HEK293 (cell line): ENCODE data around the gene PUM2.

ENCODE experiments used
- CTCF ChIA-PET: fragments of 350-600 bp; formaldehyde crosslinking; extraction: SDS; loops from one replicate; lab custom pipeline; 2021; ENCODE audit warnings: antibody characterized with exemption; lab: Yijun Ruan, JAX
- POLR2A ChIA-PET: fragments of 300-600 bp; formaldehyde crosslinking; extraction: SDS; loops from one replicate; lab custom pipeline; 2020; ENCODE audit warnings: antibody characterized with exemption, inconsistent platforms; lab: Yijun Ruan, JAX
- H3K27ac ChIP-seq: fragments of 200-500 bp; sonication (Bioruptor generic); 2 replicates; pipeline ENCODE4 v1.5.1; 2014; ENCODE audit warnings: low read depth, low read length, control low read depth, inconsistent platforms; ENCODE audit errors: extremely low read depth
- H3K36me3 ChIP-seq, 2 experiments: fragments of 200-500 bp in 1 of 2; sonication (Bioruptor generic) in 1 of 2; 1 replicate in 1 of 2; 2 replicates in 1 of 2; pipeline ENCODE4 v1.5.1; 2014 to 2017; ENCODE audit warnings: inconsistent platforms in 2 of 2, low read length in 2 of 2; ENCODE audit not compliant: control insufficient read depth in 2 of 2, insufficient read depth in 1 of 2
- H3K4me1 ChIP-seq: fragments of 200-500 bp; sonication (Bioruptor generic); 2 replicates; pipeline ENCODE4 v1.5.1; 2014; ENCODE audit warnings: mild to moderate bottlenecking, low read length, inconsistent platforms; ENCODE audit not compliant: control insufficient read depth, insufficient read depth
- H3K4me3 ChIP-seq: 2 replicates; pipeline ENCODE4 v1.5.1; 2011; ENCODE audit warnings: low read depth, mild to moderate bottlenecking, control low read depth, low read length, moderate library complexity
- H3K9me3 ChIP-seq: fragments of 200-500 bp; sonication (Bioruptor generic); 2 replicates; pipeline ENCODE4 v1.5.1; 2014; ENCODE audit warnings: low read depth, low read length, inconsistent platforms; ENCODE audit not compliant: control insufficient read depth, insufficient read depth
- GFI1B ChIP-seq: fragments of 450-650 bp; formaldehyde crosslinking; IDR thresholded peaks from 2 replicates; pipeline ENCODE4 v1.5.1; 2016; ENCODE audit warnings: missing biosample characterization, missing genetic modification characterization
- HIC1 ChIP-seq: fragments of 450-650 bp; formaldehyde crosslinking; IDR thresholded peaks from 2 replicates; pipeline ENCODE4 v1.5.1; 2016; ENCODE audit warnings: missing biosample characterization, missing genetic modification characterization
- HOXA7 ChIP-seq: sonication (generic); formaldehyde crosslinking; IDR thresholded peaks from 2 replicates; pipeline ENCODE4 v1.8.1; 2022; ENCODE audit warnings: missing genetic modification reagents, borderline replicate concordance
- PATZ1 ChIP-seq: fragments of 450-650 bp; formaldehyde crosslinking; IDR thresholded peaks from 2 replicates; pipeline ENCODE4 v1.5.1; 2016; ENCODE audit warnings: missing biosample characterization, missing genetic modification characterization
- SCRT1 ChIP-seq: fragments of 450-650 bp; formaldehyde crosslinking; IDR thresholded peaks from 2 replicates; pipeline ENCODE4 v1.5.1; 2016; ENCODE audit warnings: missing biosample characterization, missing genetic modification characterization, borderline replicate concordance
- ZBTB17 ChIP-seq: fragments of 450-650 bp; formaldehyde crosslinking; IDR thresholded peaks from 2 replicates; pipeline ENCODE4 v1.5.1; 2016; ENCODE audit warnings: missing biosample characterization, missing genetic modification characterization
- ZNF10 ChIP-seq: fragments of 450-650 bp; formaldehyde crosslinking; IDR thresholded peaks from 2 replicates; pipeline ENCODE4 v1.5.1; 2017; ENCODE audit warnings: missing biosample characterization, missing genetic modification characterization
- ZNF2 ChIP-seq: fragments of 450-650 bp; formaldehyde crosslinking; IDR thresholded peaks from 2 replicates; pipeline ENCODE4 v1.5.1; 2016; ENCODE audit warnings: missing biosample characterization, missing genetic modification characterization
- ZNF202 ChIP-seq: fragments of 450-650 bp; formaldehyde crosslinking; IDR thresholded peaks from 2 replicates; pipeline ENCODE4 v1.5.1; 2016; ENCODE audit warnings: missing biosample characterization, missing genetic modification characterization, borderline replicate concordance
- ZNF391 ChIP-seq: fragments of 450-650 bp; formaldehyde crosslinking; IDR thresholded peaks from 2 replicates; pipeline ENCODE4 v1.5.1; 2016; ENCODE audit warnings: low read depth, missing biosample characterization, missing genetic modification characterization, borderline replicate concordance
- ZNF398 ChIP-seq: fragments of 450-650 bp; formaldehyde crosslinking; IDR thresholded peaks from 2 replicates; pipeline ENCODE4 v1.5.1; 2017; ENCODE audit warnings: missing biosample characterization, missing genetic modification characterization
- ZNF426 ChIP-seq: fragments of 450-650 bp; formaldehyde crosslinking; IDR thresholded peaks from 2 replicates; pipeline ENCODE4 v1.5.1; 2017; ENCODE audit warnings: missing biosample characterization, missing genetic modification characterization, mild to moderate bottlenecking, inconsistent platforms, moderate library complexity
- ZNF510 ChIP-seq: fragments of 450-650 bp; formaldehyde crosslinking; IDR thresholded peaks from 2 replicates; pipeline ENCODE4 v1.5.1; 2018; ENCODE audit warnings: mild to moderate bottlenecking, missing genetic modification characterization, missing biosample characterization; ENCODE audit not compliant: insufficient replicate concordance
- ZNF518A ChIP-seq: fragments of 450-650 bp; formaldehyde crosslinking; conservative IDR thresholded peaks from 2 replicates; pipeline ENCODE4 v1.5.1; 2016; ENCODE audit warnings: low read depth, missing biosample characterization, missing genetic modification characterization
- ZNF561 ChIP-seq: fragments of 450-650 bp; IDR thresholded peaks from 2 replicates; pipeline ENCODE4 v1.5.1; 2018; ENCODE audit warnings: missing biosample characterization, missing genetic modification characterization, borderline replicate concordance
- ZNF645 ChIP-seq: fragments of 450-650 bp; formaldehyde crosslinking; IDR thresholded peaks from 2 replicates; pipeline ENCODE4; 2016; ENCODE audit warnings: missing biosample characterization, missing genetic modification characterization
- ZNF747 ChIP-seq: fragments of 450-650 bp; formaldehyde crosslinking; IDR thresholded peaks from 2 replicates; pipeline ENCODE4 v1.5.1; 2016; ENCODE audit warnings: missing biosample characterization, missing genetic modification characterization
- ZSCAN4 ChIP-seq: fragments of 450-650 bp; formaldehyde crosslinking; IDR thresholded peaks from 2 replicates; pipeline ENCODE4 v1.5.1; 2017; ENCODE audit warnings: missing biosample characterization, missing genetic modification characterization

The PUM2 gene

GRCh38 chr2:20222014-20222768 lies 128.5 kb downstream of the PUM2 start (continued):
- TF ChIP-seq ZNF645 (no peak), GFI1B (tag by site-specific recombination) (no peak), ZNF426 (no peak), ZNF398 (tag by site-specific recombination) (0 out of 2 replicates have a peak, but pooled peaks have one; percentile 7), ZNF561 (tag by site-specific recombination) (no peak), HIC1 (peak; percentile 25; the same call in 1 of the 2 replicates)

- H3K27ac ChIP-seq = no peak overlapping the region; the same call in 1 of the 2 replicates
- H3K4me1 ChIP-seq = peaks cover 14% of the 10 kb centered on the region
- POLR2A ChIA-PET = interaction anchor here (1.0 to 1.7 kb wide), 3 partner anchors 9 to 80 kb away, joined by 3 to 6 read pairs (median 3); no protein-coding TSS in a partner anchor
- no peaks in the 10 kb centered on the region for H3K9me3 ChIP-seq
- peaks cover 0 to 19% of the 10 kb centered on the region in 2 experiments; a peak in 2 of 3 replicates for H3K36me3 ChIP-seq
- CTCF ChIA-PET = interaction anchor here (1.3 kb wide), 1 partner anchor 86 kb away, joined by 4 read pairs; no protein-coding TSS in a partner anchor
- no peak overlapping the region for H3K4me3 ChIP-seq
- no peak for TF ChIP-seq ZSCAN4 (tag by site-specific recombination)
- TF ChIP-seq SCRT1 (tag by site-specific recombination) = peak; percentile 53; the same call in 1 of the 2 replicates
- no peak for TF ChIP-seq ZNF202
- no peak for TF ChIP-seq ZNF747 (tag by site-specific recombination)
- no peak for TF ChIP-seq ZNF10 (tag by site-specific recombination)
- no peak for TF ChIP-seq ZBTB17 (tag by site-specific recombination)
- no peak for TF ChIP-seq HOXA7 (CRISPR knock-in tag)
- no peak for TF ChIP-seq ZNF510 (tag by site-specific recombination)
- TF ChIP-seq ZNF391 (tag by site-specific recombination) = no peak
- no peak for TF ChIP-seq ZNF2 (tag by site-specific recombination)
- no peak; the same call in 1 of the 2 replicates for TF ChIP-seq PATZ1 (tag by site-specific recombination)
- no peak for TF ChIP-seq ZNF518A (tag by site-specific recombination)
These were observed 129.1 kb downstream of the PUM2 start for GRCh38 chr2:20221555-20221973.
